Liver (tissue), 9 donors: ENCODE results near the gene NF1. TPM values are rescaled to one million over a fixed set of nuclear protein-coding genes. Genes with fewer than 3 reads are reported as not detected.

Experiments used
- DNase-seq: peaks from one replicate; pipeline ENCODE4 v3.0.0-alpha.2; 2017; ENCODE audit warnings: low spot score
- H3K27ac ChIP-seq, 2 donors: one replicate each; pipeline ENCODE4 v1.7.0; 2013; ENCODE audit warnings: inconsistent platforms in 2 of 2, low read length in 2 of 2, control low read depth in 1 of 2, low read depth in 1 of 2, mild to moderate bottlenecking in 1 of 2
- H3K27me3 ChIP-seq, 4 donors: one replicate each; pipeline versions ENCODE4 v1.6.1 to v1.7.0; 2013; ENCODE audit warnings: low read length in 3 of 4, inconsistent platforms in 1 of 4, mild to moderate bottlenecking in 1 of 4, moderate library complexity in 1 of 4; ENCODE audit not compliant: control insufficient read depth in 4 of 4, insufficient read depth in 4 of 4
- H3K36me3 ChIP-seq, 4 donors: one replicate each; pipeline versions ENCODE4 v1.6.1 to v1.7.0; 2013; ENCODE audit warnings: low read length in 3 of 4, mild to moderate bottlenecking in 3 of 4, low read depth in 1 of 4, moderate library complexity in 1 of 4; ENCODE audit not compliant: control insufficient read depth in 4 of 4, insufficient read depth in 3 of 4
- H3K4me1 ChIP-seq, 4 donors: one replicate each; pipeline versions ENCODE4 v1.6.1 to v1.7.0; 2013; ENCODE audit warnings: low read length in 3 of 4, mild to moderate bottlenecking in 3 of 4, moderate library complexity in 1 of 4; ENCODE audit not compliant: control insufficient read depth in 4 of 4, insufficient read depth in 4 of 4
- H3K4me3 ChIP-seq, 3 donors: one replicate each; pipeline versions ENCODE4 v1.6.1 to v1.7.0; 2013; ENCODE audit warnings: low read length in 3 of 3, control low read depth in 1 of 3, low read depth in 1 of 3, mild to moderate bottlenecking in 1 of 3
- H3K9ac ChIP-seq, 2 donors: one replicate each; pipeline ENCODE4 v1.7.0; 2013; ENCODE audit warnings: low read length in 2 of 2, mild to moderate bottlenecking in 2 of 2, moderate library complexity in 2 of 2, control low read depth in 1 of 2, low read depth in 1 of 2
- H3K9me3 ChIP-seq, 4 donors: one replicate each; pipeline versions ENCODE4 v1.6.1 to v1.7.0; 2013; ENCODE audit warnings: low read length in 3 of 4; ENCODE audit not compliant: control insufficient read depth in 4 of 4
- CTCF ChIP-seq: fragments of 150-350 bp; IDR thresholded peaks from 2 replicates; pipeline ENCODE4 v1.5.1; 2017; ENCODE audit warnings: improper control_type of control experiment, low read depth, low read length; ENCODE audit not compliant: missing input control
- EGR1 ChIP-seq, 2 donors: IDR thresholded peaks; 2 replicates each; pipeline ENCODE4 v1.6.1; 2016 to 2018; ENCODE audit warnings: antibody characterized with exemption in 2 of 2, low read depth in 2 of 2
- FOXA1 ChIP-seq: IDR thresholded peaks from 2 replicates; pipeline ENCODE4 v1.6.1; 2016; ENCODE audit warnings: antibody characterized with exemption
- FOXA2 ChIP-seq: IDR thresholded peaks from 2 replicates; pipeline ENCODE4 v1.6.1; 2016; ENCODE audit warnings: antibody characterized with exemption
- GABPA ChIP-seq, 2 donors: IDR thresholded peaks in 1 of 2; conservative IDR thresholded peaks in 1 of 2; 2 replicates each; pipeline ENCODE4 v1.6.1; 2016; ENCODE audit warnings: antibody characterized with exemption in 2 of 2, mild to moderate bottlenecking in 1 of 2, moderate library complexity in 1 of 2
- HNF4A ChIP-seq, 2 donors: conservative IDR thresholded peaks; 2 replicates each; pipeline ENCODE4 v1.6.1; 2016; ENCODE audit warnings: antibody characterized with exemption in 2 of 2, mild to moderate bottlenecking in 2 of 2
- HNF4G ChIP-seq: IDR thresholded peaks from 2 replicates; pipeline ENCODE4 v1.6.1; 2016; ENCODE audit warnings: antibody characterized with exemption
- JUND ChIP-seq, 2 donors: IDR thresholded peaks; 2 replicates each; pipeline ENCODE4 v1.6.1; 2016; ENCODE audit warnings: antibody characterized with exemption in 2 of 2
- MAX ChIP-seq: IDR thresholded peaks from 2 replicates; pipeline ENCODE4 v1.6.1; 2016; ENCODE audit warnings: antibody characterized with exemption
- NR2F2 ChIP-seq: IDR thresholded peaks from 2 replicates; pipeline ENCODE4 v1.6.1; 2016; ENCODE audit warnings: antibody characterized with exemption
- RAD21 ChIP-seq, 2 donors: IDR thresholded peaks; 2 replicates each; pipeline ENCODE4 v1.6.1; 2016; ENCODE audit warnings: antibody characterized with exemption in 2 of 2, mild to moderate bottlenecking in 2 of 2
- RXRA ChIP-seq, 2 donors: IDR thresholded peaks; 2 replicates each; pipeline ENCODE4 v1.6.1; 2017 to 2018; ENCODE audit warnings: antibody characterized with exemption in 2 of 2, mild to moderate bottlenecking in 1 of 2
- SP1 ChIP-seq: IDR thresholded peaks from 2 replicates; pipeline ENCODE4 v1.6.1; 2018; ENCODE audit warnings: antibody characterized with exemption, mild to moderate bottlenecking
- TAF1 ChIP-seq: conservative IDR thresholded peaks from 2 replicates; pipeline ENCODE4 v1.6.1; 2016; ENCODE audit warnings: antibody characterized with exemption, mild to moderate bottlenecking
- YY1 ChIP-seq: IDR thresholded peaks from 2 replicates; pipeline ENCODE4 v1.6.1; 2016; ENCODE audit warnings: antibody characterized with exemption, mild to moderate bottlenecking
- WGBS: extraction: QIAGEN DNeasy Blood & Tissue Kit; methylation state at CpG from one replicate; pipeline ENCODE4 v1.1.7; 2013; 5-methylcytosine and 5-hydroxymethylcytosine counted together
- polyA plus RNA-seq, 2 donors: library from polyadenylated mRNA; stranded (reverse) in 1 of 2; unstranded in 1 of 2; fragments of 200-250 nt in 1 of 2; fragments of >200 nt in 1 of 2; fragmentation: Nextera tagmentation in 1 of 2; extraction: Ambion mirVana in 1 of 2; gene quantifications; one replicate each; pipeline versions ENCODE4 v1.2.1 to v1.2.3, GENCODE V29; 2013 to 2015
- total RNA-seq, 2 donors: library from RNA; depleted of rRNA; stranded (reverse); fragments of >200 nt; gene quantifications; one replicate each; pipeline ENCODE4 v1.2.3, GENCODE V29; 2014
- TF ChIP-seq, protein P1 (sequence below): IDR thresholded peaks from 2 replicates; pipeline ENCODE4 v1.6.1; 2016; ENCODE audit warnings: antibody characterized with exemption
- TF ChIP-seq, protein P2 (sequence below): IDR thresholded peaks from 2 replicates; pipeline ENCODE4 v1.6.1; 2016; ENCODE audit warnings: antibody characterized with exemption
- TF ChIP-seq, protein P3 (sequence below): IDR thresholded peaks from 2 replicates; pipeline ENCODE4 v1.6.1; 2016; ENCODE audit warnings: antibody characterized with exemption, mild to moderate bottlenecking
- donor health status: healthy.
- donor health status: healthy.
- donor health status: healthy.
- donor health status: healthy.
- donor health status: healthy.

The NF1 gene
- total and polyA plus RNA-seq, 4 donors, result 4.6 to 42.6 (median 13.5) TPM

DNA sequence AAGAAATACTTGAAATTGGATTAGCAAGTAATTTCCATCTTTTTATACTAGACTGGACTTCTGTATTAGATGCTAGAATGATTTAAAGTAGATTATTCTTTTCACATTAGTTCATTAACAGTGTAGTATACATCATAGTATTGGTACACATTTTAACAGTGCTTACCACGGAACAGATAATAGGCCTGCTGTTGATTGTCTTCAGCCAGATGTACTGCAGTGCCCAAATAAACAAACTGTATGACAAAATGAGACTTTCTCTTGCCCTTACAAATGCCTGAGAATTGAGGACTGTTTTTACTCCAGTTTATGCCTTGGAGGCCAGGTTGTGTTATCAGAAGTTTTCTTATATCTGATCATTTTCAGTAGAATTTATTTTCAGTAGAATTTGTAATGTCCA is 226.0 kb downstream of the NF1 start:
- Histone ChIP-seq H3K9ac (peak overlapping the region; percentile 38 to 76), H3K9me3 (no peaks in the 10 kb centered on the region), H3K4me1 (no peaks in the 10 kb centered on the region), H3K36me3 (peaks cover 0 to 1% (median 0%) of the 10 kb centered on the region in 4 donors), H3K4me3 (peak overlapping the region in 1 of 3 donors; percentile 25), H3K27me3 (no peaks in the 10 kb centered on the region), H3K27ac (peak overlapping the region in 1 of 2 donors; percentile 59)
- 72% methylated on average over 1 of the region's 1 CpG for WGBS
- no peak for DNase-seq
- TF ChIP-seq YY1 (no peak), HNF4G (no peak), EGR1 (IDR thresholded peaks at IDR 0.05; ENCODE audit: low read depth in 2 of 2) (no peak), RAD21 (IDR thresholded peaks at IDR 0.05) (no peak), HNF4A (conservative IDR thresholded peaks at IDR 0.05) (no peak), RXRA (IDR thresholded peaks at IDR 0.05) (no peak), SP1 (no peak), FOXA1 (no peak), GABPA (IDR thresholded peaks at IDR 0.05 in 1 of 2, conservative IDR thresholded peaks at IDR 0.05 in 1 of 2) (no peak), NR2F2 (no peak)
- TF ChIP-seq, protein P1, sequence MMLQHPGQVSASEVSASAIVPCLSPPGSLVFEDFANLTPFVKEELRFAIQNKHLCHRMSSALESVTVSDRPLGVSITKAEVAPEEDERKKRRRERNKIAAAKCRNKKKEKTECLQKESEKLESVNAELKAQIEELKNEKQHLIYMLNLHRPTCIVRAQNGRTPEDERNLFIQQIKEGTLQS, result no peak

DNA sequence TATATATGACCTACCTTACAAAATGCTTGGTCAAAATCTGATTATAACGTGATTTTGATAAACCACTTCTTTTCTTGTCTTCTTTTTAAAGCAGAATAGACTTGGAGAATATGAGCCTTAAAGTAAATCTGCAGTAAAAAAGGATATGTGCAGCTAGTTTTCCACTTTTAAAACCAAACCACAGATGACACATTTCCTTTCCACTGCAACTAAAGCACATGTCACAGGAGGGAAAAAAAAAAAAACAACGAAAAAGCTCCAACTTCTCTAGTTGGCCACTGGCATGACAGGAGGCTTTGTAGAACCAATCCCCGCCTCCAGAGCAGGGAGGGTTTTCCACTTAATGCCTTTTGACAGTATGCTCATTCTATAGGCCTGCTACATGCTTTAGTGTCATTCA is 226.7 kb downstream of the NF1 start, which contains the start of gene EVI2A:
Gene EVI2A (minus strand): TSS at position 142 of the 400 bp plus-strand sequence. CDS start 2,609 bp downstream, outside the sequence.
- Histone ChIP-seq H3K4me1 (no peaks in the 10 kb centered on the region), H3K4me3 (peak within 1 kb of the TSS in 1 of 3 donors; percentile 25), H3K9ac (peak within 1 kb of the TSS; percentile 38 to 76), H3K27ac (peak within 1 kb of the TSS in 1 of 2 donors; percentile 59), H3K9me3 (no peaks in the 10 kb centered on the region), H3K27me3 (no peaks in the 10 kb centered on the region), H3K36me3 (peaks cover 0 to 4% (median 1%) of the 10 kb centered on the region in 4 donors)
- TF ChIP-seq, protein P2, sequence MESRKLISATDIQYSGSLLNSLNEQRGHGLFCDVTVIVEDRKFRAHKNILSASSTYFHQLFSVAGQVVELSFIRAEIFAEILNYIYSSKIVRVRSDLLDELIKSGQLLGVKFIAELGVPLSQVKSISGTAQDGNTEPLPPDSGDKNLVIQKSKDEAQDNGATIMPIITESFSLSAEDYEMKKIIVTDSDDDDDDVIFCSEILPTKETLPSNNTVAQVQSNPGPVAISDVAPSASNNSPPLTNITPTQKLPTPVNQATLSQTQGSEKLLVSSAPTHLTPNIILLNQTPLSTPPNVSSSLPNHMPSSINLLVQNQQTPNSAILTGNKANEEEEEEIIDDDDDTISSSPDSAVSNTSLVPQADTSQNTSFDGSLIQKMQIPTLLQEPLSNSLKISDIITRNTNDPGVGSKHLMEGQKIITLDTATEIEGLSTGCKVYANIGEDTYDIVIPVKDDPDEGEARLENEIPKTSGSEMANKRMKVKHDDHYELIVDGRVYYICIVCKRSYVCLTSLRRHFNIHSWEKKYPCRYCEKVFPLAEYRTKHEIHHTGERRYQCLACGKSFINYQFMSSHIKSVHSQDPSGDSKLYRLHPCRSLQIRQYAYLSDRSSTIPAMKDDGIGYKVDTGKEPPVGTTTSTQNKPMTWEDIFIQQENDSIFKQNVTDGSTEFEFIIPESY, result no peak
- TF ChIP-seq JUND (IDR thresholded peaks at IDR 0.05), result no peak
- TF ChIP-seq YY1, result no peak
- TF ChIP-seq GABPA (IDR thresholded peaks at IDR 0.05 in 1 of 2, conservative IDR thresholded peaks at IDR 0.05 in 1 of 2), result no peak
- TF ChIP-seq RXRA (IDR thresholded peaks at IDR 0.05), result no peak
- no peak for TF ChIP-seq FOXA2
- TF ChIP-seq, protein P3, sequence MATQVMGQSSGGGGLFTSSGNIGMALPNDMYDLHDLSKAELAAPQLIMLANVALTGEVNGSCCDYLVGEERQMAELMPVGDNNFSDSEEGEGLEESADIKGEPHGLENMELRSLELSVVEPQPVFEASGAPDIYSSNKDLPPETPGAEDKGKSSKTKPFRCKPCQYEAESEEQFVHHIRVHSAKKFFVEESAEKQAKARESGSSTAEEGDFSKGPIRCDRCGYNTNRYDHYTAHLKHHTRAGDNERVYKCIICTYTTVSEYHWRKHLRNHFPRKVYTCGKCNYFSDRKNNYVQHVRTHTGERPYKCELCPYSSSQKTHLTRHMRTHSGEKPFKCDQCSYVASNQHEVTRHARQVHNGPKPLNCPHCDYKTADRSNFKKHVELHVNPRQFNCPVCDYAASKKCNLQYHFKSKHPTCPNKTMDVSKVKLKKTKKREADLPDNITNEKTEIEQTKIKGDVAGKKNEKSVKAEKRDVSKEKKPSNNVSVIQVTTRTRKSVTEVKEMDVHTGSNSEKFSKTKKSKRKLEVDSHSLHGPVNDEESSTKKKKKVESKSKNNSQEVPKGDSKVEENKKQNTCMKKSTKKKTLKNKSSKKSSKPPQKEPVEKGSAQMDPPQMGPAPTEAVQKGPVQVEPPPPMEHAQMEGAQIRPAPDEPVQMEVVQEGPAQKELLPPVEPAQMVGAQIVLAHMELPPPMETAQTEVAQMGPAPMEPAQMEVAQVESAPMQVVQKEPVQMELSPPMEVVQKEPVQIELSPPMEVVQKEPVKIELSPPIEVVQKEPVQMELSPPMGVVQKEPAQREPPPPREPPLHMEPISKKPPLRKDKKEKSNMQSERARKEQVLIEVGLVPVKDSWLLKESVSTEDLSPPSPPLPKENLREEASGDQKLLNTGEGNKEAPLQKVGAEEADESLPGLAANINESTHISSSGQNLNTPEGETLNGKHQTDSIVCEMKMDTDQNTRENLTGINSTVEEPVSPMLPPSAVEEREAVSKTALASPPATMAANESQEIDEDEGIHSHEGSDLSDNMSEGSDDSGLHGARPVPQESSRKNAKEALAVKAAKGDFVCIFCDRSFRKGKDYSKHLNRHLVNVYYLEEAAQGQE, result no peak
- TF ChIP-seq CTCF, result no peak
- TF ChIP-seq NR2F2, result no peak
- TF ChIP-seq, protein P1, result no peak
- TF ChIP-seq MAX, result peak; percentile 10
- no peak for TF ChIP-seq HNF4A (conservative IDR thresholded peaks at IDR 0.05)
- TF ChIP-seq HNF4G, result no peak
- TF ChIP-seq RAD21 (IDR thresholded peaks at IDR 0.05), result peak in 1 of 2 donors; percentile 6
- TF ChIP-seq FOXA1, result no peak
- no peak for TF ChIP-seq TAF1
- TF ChIP-seq SP1, result no peak
- TF ChIP-seq EGR1 (IDR thresholded peaks at IDR 0.05; ENCODE audit: low read depth in 2 of 2), result no peak
- 75% methylated on average over 3 of the region's 3 CpGs for WGBS
- DNase-seq, result no peak
